ENCODE data around the gene ARHGEF37.

The ARHGEF37 gene

GRCh38 chr5:149605354-149605997, 24.2 kb downstream of the ARHGEF37 start:
- no peak for DNase-seq

DNA sequence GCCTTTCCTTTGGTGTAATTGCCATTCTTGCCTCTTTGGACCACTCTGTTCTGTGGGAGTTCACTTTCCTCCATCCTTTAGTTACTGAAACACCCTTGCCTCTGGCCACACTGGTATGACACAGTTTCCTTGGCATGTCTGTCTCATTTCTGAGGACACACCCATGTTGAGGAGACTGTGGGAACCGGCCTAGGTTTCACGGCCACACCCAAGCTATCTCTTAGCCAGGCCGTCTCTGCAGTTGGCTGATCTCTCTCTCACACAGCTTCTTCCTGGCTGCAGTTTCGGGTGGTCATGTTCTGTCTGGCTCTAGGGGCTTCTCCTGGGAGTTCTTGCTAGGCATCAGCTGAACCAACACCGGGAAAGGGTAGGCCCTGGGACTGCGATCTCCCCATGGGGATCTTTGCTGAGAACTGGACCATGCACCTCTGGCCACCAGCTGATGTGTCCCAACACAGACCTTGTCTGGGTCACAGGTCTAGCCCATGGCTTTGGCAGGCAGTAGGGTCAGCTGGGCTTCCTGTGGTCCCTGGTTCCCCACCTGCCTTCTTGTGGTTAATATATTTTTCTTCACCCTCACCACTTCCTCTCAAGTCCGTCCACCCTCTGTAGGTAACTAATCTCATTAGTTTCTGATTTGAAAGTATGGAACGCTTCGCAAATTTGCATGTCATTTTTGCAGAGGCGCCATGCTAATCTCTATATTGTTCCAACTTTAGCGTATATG, 24.9 kb downstream of the ARHGEF37 start:
- DNase-seq = no peak

DNA sequence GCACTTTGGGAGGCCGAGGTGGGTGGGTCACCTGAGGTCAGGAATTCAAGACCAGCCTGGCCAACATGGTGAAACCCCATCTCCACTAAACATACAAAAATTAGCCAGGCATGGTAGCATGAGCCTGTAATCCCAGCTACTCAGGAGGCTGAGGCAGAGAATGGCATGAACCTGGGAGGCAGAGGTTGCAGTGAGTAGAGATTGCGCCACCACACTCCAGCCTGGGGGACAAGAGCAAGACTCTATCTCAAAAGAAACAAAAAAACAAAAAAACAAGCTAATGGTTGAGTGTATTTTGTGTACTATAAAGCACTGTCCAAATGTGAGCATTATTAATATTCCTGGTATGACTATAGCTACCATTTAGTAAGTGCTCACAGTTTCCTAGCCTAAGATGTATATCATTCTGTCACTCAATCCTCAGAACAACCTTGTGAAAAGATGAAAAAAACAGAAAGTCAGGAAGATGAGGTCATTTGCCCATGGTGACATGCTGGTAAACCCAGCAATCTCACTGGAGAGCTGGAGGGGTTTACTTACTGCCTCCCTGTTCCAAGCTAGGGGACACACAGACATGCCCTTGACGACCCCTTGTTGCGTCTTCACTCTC, 27.7 kb downstream of the ARHGEF37 start:
- DNase-seq = no peak

DNA sequence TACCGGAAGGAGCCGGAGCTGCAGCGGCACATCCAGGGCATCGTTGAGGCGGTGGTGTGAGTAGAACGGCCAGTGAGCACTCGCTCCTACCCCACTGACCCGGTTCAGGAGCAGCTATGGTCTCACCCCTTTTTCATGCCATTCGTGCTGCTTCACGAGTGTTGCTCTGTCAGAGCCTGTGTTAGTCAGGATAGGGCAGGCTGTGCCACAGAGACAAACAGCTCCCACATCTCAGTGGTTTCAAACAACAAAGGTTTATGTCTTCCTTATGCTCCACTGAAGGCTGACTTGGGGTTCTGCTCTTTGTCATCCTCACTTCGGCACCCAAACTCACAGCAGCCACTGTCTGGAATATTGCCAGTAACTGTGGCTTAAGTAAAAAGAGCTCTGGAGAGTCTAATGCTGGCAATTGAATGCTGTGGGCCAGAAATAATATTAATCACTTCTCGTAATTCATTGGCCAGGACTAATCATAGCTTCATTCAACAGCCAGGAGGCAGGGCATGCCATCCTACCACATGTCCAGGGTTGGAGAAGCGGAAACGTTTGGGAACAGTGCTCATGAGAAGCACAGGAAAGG, 28.4 kb downstream of the ARHGEF37 start:
- DNase-seq = no peak

DNA sequence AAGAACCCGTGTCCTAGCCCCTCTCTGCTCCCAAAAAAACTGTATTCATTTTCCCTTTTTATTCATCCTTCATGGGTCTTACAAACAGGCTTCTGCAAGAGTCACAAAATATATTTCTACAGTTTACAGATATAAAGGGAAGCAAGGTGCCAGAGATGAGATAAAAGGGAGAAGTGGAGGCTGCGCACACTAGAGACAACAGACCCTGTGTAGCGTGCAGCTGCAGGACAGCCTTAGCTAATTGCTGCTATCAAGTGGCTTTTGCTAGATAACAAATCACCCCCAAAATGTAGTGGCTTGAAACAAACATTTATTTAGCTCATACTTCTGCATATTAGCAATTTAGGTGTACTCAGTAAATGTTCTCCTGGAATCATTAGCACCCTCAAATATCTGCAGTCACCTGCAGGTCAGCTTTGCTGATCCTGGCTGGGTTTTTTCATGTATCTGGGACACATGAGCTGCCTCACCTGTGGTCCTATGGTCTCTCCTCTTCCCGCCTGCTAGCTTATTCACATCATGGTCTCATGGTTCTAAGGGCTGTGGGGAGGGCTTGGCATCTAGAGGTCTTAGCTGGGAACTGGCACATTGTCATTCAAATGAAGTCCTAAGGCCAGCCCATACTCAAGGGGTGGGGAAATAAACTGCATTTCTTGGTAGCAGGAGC, 29.4 kb downstream of the ARHGEF37 start:
- DNase-seq = no peak

DNA sequence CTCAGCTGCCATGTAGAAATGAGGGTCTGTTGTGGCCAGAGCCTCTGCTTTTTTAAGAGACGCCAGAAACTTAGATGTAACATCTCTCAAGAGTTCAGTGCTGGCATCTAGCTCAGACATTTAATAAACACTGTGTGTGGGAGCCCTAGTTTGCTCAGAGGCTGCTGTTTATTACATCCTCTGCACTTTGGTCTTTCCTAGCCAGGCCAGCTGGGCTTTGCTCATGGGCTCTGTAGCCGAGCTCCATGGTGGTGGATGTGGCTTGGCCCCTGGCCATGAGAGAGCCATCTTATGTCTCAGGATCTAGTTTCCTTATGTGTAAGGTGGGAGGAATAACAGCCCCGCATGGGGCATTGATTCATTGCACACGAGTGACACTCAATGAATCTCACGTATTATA, 30.0 kb downstream of the ARHGEF37 start:
- DNase-seq = no peak

DNA sequence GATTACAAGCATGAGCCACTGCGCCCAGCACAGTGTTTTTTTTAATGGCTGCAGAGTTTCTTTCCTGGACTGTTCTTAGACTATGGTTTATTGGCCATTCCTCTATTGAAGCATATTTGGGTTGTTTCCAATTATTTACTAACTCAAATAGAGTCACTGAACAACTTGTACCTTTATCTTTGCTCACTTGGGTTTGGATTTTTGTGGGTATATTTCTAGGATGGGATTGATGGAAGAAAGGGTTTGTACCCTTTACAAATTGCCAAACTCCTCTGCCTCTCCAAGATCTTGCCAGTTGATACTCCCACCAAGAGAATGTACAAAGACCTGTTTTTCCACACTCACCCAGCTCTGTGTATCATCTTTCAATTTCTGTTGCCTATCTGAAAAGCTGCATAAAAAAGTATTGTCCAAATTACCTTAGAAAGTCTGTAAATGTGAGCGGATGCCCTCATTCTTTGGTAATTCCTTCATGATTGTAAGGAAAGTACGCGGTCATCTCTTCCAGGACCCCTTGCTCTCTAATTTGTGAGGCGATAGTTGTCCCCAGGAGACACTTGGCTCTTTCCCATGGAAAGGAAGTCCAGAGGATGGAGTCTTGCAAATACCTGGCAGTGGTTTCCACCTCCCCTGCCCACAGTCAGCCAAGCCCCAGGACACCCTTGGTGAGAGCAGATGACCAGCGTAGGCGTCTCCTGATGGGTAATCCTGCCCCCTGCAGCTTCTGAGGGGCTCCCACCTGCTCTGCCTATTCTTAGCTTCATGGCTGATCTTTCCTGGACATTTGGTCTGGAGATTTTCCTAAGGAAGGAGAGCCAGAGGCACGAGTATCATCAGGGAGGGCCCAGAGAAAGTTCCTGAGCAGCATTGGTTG, 33.0 kb downstream of the ARHGEF37 start:
- DNase-seq = no peak

DNA sequence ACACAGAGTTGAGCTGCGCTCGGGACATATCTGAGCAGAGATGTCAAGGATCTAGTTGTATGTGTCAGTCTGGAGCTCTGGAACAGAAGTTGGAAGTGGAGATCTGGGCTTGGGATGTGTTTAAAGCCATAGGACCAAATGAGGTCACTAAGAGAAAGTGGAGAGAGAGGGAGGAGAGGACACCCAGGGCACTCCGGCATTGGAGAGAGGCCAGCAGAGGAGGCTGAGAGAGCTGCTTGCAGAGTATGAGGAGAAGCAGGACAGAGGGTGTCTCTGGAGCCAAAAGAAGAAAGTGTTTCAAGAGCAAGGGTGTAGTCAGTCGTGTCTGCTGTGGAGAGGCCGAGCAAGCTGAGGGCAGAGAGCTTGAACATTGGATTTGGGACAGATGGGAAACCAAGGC, 34.7 kb downstream of the ARHGEF37 start:
- DNase-seq = no peak

- DNase-seq = no peak
Measured at GRCh38 chr5:149616727-149617285, 35.5 kb downstream of the ARHGEF37 start.

DNA sequence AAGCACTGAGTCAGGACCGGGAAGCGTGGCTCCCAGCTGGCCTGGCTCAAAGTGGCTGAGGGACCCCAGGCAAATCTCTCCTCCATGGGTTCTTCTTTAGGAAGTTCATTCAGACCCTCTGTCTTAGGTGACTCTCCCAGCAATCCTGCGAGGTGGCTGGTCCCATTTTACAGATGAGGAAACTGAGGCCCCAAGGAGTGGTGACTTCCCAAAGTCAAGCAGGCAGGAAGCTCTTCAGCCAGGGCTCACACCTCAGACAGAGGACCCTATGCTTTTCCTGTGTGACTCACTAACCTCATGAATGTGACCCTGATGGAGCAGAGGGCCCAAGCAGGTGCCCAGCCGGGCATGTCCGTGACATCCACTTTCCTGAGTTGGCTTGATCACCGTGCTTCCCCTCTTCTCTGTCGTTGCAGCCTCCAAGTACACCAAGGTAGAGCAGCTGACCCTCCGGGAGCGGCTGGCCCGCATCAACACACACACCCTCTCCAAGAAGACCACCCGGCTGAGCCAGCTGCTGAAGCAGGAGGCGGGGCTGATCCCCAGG, 36.5 kb downstream of the ARHGEF37 start:
- no peak for DNase-seq

DNA sequence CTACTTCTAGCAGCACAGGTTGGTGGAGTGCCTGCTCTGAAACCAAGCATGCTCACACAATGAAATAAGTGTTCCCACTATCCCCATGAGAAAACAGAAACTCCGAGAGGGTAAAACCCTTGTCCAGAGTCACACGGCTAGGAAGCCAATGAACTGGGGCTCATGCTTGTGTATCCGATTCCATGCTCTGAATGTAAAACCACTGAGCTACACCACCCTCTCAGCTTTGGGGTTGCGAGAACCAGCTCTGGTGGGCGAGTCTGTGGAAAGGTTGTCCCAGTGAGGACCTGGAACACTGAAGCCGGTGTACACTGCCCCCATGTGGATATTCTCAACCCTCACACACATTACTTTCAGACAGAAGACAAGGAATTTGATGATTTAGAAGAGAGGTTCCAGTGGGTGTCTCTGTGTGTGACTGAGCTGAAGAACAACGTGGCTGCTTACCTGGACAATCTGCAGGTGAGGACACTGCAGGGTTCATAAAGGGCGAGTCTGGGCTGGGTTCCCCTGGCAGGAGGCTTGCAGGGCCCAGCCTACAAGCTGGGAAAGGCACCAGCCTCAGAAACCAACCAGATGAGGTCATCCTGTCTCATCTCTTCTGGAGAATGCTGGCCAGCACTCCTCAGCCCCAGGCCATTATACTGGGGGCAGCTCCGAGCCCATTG, 37.4 kb downstream of the ARHGEF37 start:
- no peak for DNase-seq

DNA sequence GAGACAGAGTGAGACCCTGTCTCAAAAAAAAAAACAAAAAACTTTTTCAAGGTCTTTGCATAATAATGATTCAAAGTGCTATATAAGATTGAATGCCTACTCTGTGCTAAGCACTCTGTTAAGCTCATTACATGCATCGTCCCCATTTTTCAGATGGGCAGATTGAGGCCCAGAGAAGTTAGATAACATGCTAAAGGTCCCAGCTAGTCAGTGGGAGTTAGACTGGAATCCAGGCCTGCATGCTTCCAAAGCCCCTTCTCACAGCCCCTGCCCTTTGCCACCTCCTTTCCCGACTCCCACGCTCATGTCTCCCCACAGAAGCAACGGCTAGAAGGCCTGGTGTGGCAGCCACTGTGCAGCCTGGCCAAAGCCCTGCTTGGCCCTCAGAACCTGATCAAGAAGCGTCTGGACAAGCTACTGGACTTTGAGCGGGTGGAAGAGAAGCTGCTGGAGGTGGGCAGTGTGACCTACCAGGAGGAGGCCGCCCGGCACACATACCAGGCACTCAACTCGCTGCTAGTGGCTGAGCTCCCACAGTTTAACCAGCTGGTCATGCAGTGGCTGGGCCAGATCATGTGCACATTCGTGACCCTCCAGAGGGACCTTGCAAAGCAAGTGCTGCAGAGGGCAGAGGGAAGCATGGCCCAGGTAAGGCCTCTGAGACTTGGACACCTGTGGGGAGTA, 40.3 kb downstream of the ARHGEF37 start:
- DNase-seq = no peak

GRCh38 chr5:149622466-149622865, 41.2 kb downstream of the ARHGEF37 start:
- no peak for DNase-seq

GRCh38 chr5:149623473-149623872, 42.2 kb downstream of the ARHGEF37 start:
- no peak for DNase-seq

GRCh38 chr5:149627070-149627469, 45.8 kb downstream of the ARHGEF37 start:
- DNase-seq = no peak

- no peak for DNase-seq
Measured at GRCh38 chr5:149628221-149628620, 46.9 kb downstream of the ARHGEF37 start.

GRCh38 chr5:149628846-149629388, 47.6 kb downstream of the ARHGEF37 start:
- DNase-seq = no peak

DNA sequence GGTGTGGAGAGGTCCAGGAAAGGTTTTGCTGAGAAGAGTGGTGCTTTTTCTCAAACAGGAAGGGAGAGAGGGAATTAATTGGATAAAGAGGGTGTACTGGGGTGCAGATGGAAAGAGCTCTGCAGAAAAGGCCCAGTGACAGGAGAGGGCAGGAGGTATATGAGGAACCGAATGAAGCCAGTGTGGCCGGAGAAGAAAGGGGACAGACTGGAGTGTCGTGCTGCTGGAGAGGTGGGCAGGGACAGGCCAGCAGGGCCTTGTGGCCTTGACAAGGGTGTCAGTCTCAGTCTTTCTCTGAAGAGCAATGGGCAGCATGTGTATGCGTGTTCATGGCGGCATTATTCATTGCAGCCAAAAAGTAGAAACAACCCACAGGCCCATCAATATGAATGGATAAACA, 48.1 kb downstream of the ARHGEF37 start:
- DNase-seq = no peak

DNA sequence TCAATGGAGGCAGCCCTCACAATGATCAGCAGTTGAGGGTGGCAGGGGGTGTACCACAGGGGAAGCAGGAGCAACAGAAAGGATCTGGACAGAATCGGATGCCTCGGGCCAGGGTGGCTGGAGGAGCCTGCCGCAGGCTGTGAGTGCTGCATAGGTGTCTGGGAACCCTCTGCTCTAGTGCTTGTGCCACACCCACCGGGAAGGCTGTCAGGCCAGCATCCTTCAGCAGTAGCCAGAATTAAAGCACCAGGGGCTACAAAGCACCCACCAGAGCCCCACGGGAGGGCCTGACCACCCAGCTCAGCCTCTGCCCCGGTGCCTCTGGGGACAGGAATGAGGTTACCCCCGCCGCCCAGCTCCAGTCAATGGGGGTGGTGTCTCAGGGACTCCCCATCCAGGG, 49.0 kb downstream of the ARHGEF37 start:
- no peak for DNase-seq

GRCh38 chr5:149631506-149631905, 50.2 kb downstream of the ARHGEF37 start:
- no peak for DNase-seq
